HG03135 (cell line): ENCODE measurements around the gene SCGB1C1.
A peak's percentile ranks its signal among the peaks of the same experiment; 100 is the strongest.
"Not testable (repeated sequence)": the region's sequence is repeated elsewhere in the genome, so short reads cannot be mapped to it uniquely, and the experiment has no call there.

ENCODE experiments used
- ATAC-seq: cut with Tn5 transposase; IDR thresholded peaks from one replicate; pipeline ENCODE4 v1.9.1; 2021; ENCODE audit warnings: mild to moderate bottlenecking, moderate library complexity; ENCODE audit not compliant: unreplicated experiment

SCGB1C1 gene

GRCh38 chr11:216081-216974 is 23.4 kb downstream of the SCGB1C1 start:
- no peak for ATAC-seq

DNA sequence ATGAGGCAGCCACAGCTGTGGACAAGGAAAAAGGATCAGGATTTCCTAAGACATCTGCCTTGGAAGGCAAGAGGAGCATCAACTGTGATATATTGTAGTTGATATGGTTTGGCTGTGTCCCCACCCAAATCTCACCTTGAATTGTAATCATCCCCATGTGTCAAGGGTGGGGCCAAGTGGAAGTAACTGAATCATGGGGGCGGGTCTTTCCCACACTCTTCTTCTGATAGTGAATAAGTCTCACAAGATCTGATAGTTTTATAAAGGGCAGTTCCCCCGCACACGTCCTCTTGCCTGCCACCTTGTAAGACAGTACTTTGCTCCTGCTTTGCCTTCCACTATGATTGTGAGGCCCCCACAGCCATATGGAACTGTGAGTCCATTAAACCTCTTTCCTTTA is 24.8 kb downstream of the SCGB1C1 start:
- ATAC-seq, result no peak

DNA sequence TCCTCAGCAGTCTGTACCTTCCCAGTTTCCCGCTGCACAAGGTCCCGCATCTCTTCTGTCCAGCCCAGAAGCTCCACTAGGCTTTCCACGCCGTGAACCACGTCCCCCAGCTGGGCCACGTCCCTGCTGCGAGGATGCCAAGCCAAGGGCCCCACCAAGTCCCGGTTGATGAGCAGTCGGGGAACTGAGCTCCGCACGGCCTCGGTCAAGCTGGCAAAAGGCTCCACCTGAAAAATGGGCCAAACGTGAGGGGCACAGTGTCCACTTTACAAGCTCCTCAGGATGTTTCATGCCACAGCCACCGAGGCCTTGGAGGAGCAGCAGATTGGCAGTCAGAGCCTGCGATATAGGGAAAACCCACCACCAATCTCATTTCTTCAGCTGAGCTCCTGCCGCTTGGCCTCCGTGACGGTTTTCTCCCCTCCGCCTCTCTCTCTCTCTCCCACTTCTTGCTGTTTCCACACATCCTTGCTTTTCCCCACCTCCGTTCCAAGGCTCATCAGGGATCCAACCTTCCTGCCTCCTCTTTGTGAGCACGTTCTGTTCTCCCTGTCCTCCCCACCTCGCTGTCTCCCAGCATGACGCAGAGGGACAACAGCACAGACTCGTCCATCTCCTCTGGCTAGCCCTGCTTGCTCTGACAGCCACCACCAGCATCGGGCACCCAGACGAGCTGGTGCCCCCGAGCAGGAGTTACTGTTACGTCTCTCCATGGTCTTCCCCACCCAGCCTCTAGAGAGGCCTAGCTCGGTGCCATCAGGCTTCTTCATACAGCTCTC is 26.1 kb downstream of the SCGB1C1 start:
- no peak for ATAC-seq

DNA sequence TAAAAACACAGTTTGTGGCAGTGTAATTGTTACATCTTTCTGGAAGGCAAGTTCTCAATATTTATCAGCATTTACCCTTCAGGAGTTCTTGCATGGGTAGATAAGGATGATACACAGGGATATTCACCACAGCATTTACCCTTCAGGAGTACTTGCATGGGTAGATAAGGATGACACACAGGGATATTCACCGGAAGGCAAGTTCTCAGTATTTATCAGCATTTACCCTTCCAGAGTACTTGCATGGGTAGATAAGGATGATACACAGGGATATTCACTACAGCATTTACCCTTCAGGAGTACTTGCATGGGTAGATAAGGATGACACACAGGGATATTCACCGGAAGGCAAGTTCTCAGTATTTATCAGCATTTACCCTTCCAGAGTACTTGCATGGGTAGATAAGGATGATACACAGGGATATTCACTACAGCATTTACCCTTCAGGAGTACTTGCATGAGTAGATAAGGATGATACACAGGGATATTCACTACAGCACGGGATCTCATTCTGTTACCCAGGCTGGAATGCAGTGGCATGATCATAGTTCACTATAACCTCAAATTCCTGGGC is 27.9 kb downstream of the SCGB1C1 start:
- not testable (repeated sequence) for ATAC-seq

DNA sequence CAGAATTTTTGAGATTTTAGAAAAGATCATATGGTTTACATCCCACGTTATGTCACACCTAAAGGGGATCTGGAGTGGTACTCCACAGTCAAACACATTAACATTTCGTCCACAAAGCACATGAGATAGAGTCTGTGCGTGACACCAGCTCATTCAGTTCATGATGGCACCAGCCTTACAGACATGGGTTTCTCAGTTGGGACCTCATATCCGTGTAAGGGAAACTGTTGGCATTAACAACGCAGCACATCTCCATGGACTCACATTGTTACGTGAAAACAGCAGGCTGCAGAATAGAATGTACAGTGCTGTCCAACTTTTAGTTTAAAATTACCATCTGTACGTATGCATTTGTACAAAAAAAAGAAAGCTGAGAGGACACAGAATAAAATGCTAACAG is 28.7 kb downstream of the SCGB1C1 start:
- no peak for ATAC-seq

GRCh38 chr11:221998-222789 is 29.3 kb downstream of the SCGB1C1 start:
- no peak for ATAC-seq

- no peak for ATAC-seq
Observed at GRCh38 chr11:223026-223789, 30.3 kb downstream of the SCGB1C1 start.

DNA sequence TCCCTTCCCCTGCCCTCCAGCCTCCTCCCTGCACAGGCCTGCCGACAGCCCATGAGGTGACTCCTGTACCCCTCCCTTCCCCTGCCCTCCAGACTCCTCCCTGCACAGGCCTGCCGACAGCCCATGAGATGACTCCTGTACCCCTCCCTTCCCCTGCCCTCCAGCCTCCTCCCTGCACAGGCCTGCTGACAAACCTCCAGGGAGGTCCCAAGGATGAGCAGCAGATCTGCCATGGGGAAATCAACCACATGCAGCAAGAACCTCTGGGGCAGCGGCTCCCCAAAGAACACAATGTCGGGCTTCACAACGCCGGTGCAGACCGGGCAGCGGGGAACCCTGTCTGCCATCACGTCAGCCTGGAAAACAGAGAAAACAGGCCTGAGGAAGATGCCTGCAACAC is 31.0 kb downstream of the SCGB1C1 start:
- no peak for ATAC-seq

- ATAC-seq, result no peak
Observed at GRCh38 chr11:224424-224823, 31.5 kb downstream of the SCGB1C1 start.

- ATAC-seq, result no peak
Observed at GRCh38 chr11:225734-226453, 33.0 kb downstream of the SCGB1C1 start.

DNA sequence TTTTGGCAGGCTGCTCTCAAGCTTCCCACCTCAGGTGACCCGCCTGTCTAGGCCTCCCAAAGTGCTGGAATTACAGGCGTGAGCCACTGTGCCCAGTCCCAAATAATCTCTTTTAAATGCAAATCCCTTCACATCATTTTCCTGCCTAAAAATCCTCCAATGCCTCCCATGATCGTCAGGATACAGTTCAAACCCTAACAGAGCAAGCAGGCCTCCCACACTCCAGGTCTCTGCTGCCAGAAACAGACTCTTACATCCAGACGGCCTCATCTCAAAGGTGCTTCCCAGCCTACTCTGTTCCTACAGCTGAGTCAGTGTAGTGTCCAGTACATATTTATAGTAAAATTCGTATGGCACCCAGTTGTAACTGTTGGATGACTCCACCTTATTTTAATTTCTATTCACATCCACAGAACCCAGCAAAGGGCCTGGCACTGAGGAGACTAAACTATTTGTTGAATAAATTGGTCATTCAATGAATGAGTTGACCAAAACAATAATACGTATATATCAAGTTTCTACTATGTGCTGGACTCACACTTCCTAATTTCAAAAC is 35.0 kb downstream of the SCGB1C1 start:
- no peak for ATAC-seq

- no peak for ATAC-seq
Observed at GRCh38 chr11:230431-230830, 37.6 kb downstream of the SCGB1C1 start.

GRCh38 chr11:232783-233565 is 40.1 kb downstream of the SCGB1C1 start:
- ATAC-seq, result no peak

- ATAC-seq, result no peak
Observed at GRCh38 chr11:235180-235579, 42.3 kb downstream of the SCGB1C1 start.

GRCh38 chr11:235609-235996 is 42.7 kb downstream of the SCGB1C1 start:
- ATAC-seq, result no peak

DNA sequence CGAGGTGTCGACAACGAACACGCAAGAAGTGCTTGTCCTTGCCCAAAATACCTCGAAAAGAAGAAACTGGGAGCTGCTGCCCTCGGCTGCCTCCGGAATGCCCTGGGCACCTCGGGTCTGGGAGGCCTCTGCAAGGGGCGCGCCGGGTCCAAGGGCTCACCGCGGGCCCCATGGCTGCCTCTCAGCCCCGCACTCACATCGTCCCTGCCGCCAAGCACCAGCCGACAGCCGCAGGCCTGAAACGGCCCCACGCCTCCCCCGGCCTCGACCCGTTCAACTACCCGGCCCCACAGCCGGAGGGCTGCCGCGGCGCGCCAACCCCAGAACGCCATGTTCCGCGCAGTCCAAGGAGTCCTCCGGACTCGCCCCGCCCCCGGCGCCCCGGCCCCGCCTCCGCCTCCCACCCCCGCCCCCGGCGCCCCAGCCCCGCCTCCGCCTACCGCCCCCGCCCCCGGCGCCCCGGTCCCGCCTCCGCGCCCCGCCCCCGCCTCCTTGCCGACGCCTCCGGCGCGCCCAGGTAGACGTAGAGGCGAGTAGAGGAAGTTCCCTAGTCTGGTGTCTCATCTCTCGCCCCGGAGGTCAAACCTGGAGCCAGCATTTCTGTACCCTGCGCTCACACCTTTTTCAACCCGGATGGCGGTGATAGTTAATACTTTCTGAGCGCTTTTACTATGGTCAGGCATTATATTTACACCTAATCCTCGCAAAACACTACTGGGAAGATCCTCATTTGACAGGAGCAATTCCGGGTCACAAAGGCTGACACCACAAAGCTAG is 43.3 kb downstream of the SCGB1C1 start, which contains the start of gene SIRT3:
SIRT3 (minus strand) TSS at position 346 of the 777 bp plus-strand sequence; CDS start at position 332, 14 bp downstream.
- peak; percentile 73 for ATAC-seq
